ENCODE results near the gene TBC1D8. TPM values are rescaled to one million over a fixed set of nuclear protein-coding genes. Genes with fewer than 3 reads are reported as not detected.

Gene TBC1D8
- polyA plus RNA-seq, 3 donors: 16.1 to 78.0 (median 22.4) TPM

DNA sequence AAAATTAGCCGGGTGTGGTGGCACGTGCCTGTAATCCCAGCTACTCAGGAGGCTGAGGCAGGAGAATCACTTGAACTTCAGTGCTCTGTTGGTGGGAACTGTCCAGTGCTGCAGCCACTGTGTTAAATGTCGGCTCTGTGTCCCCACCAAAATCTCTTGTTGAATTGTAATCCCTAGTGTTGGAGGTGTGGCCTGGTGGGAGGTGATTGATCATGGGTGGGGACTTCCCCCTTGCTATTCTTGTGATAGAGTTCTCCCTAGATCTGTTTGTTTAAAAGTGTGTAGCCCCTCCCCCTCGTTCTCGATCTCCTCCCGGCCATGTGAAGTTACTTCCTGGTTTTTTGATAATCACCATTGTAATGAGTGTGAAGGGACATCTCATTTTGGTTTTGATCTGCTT, 158.9 kb downstream of the TBC1D8 start:
- H3K79me2 ChIP-seq (ENCODE audit: insufficient read depth, low read length): no peaks in the 10 kb centered on the region
- Mint-ChIP-seq H3K4me1 (peaks cover 7% of the 10 kb centered on the region), H3K36me3 (no peaks in the 10 kb centered on the region), H3K9me3 (no peaks in the 10 kb centered on the region), H3K4me3 (peak overlapping the region; percentile 54 to 56), H3K27me3 (ENCODE audit: low read depth in 3 of 3) (peaks cover 3 to 4% (median 3%) of the 10 kb centered on the region in 3 donors), H3K27ac (peak overlapping the region in 1 of 7 donors; percentile 6)
- H2AFZ ChIP-seq (ENCODE audit: insufficient read depth, low read depth, low read length, poor library complexity, severe bottlenecking): peak overlapping the region; percentile 54
- TF ChIP-seq, protein P1, sequence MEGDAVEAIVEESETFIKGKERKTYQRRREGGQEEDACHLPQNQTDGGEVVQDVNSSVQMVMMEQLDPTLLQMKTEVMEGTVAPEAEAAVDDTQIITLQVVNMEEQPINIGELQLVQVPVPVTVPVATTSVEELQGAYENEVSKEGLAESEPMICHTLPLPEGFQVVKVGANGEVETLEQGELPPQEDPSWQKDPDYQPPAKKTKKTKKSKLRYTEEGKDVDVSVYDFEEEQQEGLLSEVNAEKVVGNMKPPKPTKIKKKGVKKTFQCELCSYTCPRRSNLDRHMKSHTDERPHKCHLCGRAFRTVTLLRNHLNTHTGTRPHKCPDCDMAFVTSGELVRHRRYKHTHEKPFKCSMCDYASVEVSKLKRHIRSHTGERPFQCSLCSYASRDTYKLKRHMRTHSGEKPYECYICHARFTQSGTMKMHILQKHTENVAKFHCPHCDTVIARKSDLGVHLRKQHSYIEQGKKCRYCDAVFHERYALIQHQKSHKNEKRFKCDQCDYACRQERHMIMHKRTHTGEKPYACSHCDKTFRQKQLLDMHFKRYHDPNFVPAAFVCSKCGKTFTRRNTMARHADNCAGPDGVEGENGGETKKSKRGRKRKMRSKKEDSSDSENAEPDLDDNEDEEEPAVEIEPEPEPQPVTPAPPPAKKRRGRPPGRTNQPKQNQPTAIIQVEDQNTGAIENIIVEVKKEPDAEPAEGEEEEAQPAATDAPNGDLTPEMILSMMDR (IDR thresholded peaks at IDR 0.05): no peak
- no peak overlapping the region for H3K9ac ChIP-seq (ENCODE audit: insufficient read depth, low read length, poor library complexity, severe bottlenecking)
- H3K9me3 ChIP-seq (replicated peaks in 1 of 2; ENCODE audit: control insufficient read depth in 1 of 2, insufficient read depth in 1 of 2, low read length in 2 of 2): no peaks in the 10 kb centered on the region
- no peak overlapping the region for H3K4me2 ChIP-seq (replicated peaks; ENCODE audit: extremely low read depth, low read length, poor library complexity, severe bottlenecking)
- DNase-seq: peak in 2 of 3 donors; percentile 25 to 47
- H4K20me1 ChIP-seq (ENCODE audit: insufficient read depth, low read length): no peaks in the 10 kb centered on the region
- intact Hi-C loops (cut with micrococcal nuclease): no loop called here
- WGBS (ENCODE audit: insufficient coverage): 40% methylated on average over 5 of the region's 6 CpGs
- peaks cover 0 to 5% of the 10 kb centered on the region in 2 donors for H3K4me1 ChIP-seq (ENCODE audit: control insufficient read depth in 1 of 2, insufficient read depth in 2 of 2, low read length in 2 of 2)
- no peak overlapping the region for H3K27ac ChIP-seq (ENCODE audit: low read depth in 1 of 2, low read length in 2 of 2)
- no peaks in the 10 kb centered on the region for H3K36me3 ChIP-seq (replicated peaks in 1 of 2; ENCODE audit: control insufficient read depth in 1 of 2, insufficient read depth in 2 of 2, low read length in 2 of 2)
- no peaks in the 10 kb centered on the region for H3K27me3 ChIP-seq (ENCODE audit: control insufficient read depth in 2 of 2, insufficient read depth in 2 of 2, low read length in 2 of 2)
- peak overlapping the region in 1 of 3 experiments; percentile 24 for H3K4me3 ChIP-seq (replicated peaks in 1 of 3; ENCODE audit: low read depth in 2 of 3, low read length in 3 of 3)

DNA sequence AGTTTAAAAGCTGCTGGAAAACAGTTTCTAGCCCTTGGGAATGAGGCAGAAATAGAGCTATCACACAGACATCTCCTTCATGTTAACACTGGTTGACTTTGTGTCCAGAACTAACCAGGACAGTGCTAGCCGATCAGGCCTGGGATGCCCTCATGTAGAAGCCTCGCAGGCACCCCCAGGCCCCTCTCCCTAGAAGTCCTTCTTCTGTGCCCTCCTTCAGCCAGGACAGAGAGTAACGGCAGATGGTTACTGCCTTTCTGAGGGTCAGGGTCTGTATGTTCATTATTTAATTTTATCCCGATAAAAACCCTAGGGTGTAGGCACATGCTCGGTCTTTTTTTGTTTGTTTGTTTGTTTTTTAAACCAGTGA, 159.8 kb downstream of the TBC1D8 start:
- WGBS (ENCODE audit: insufficient coverage): 94% methylated on average over 5 of the region's 5 CpGs
- intact Hi-C loops (cut with micrococcal nuclease): no loop called here
- TF ChIP-seq, protein P1 (IDR thresholded peaks at IDR 0.05): no peak
- Mint-ChIP-seq H3K9me3 (no peaks in the 10 kb centered on the region), H3K36me3 (no peaks in the 10 kb centered on the region), H3K27me3 (ENCODE audit: low read depth in 3 of 3) (peaks cover 3 to 4% (median 3%) of the 10 kb centered on the region in 3 donors), H3K4me3 (no peak overlapping the region), H3K4me1 (peaks cover 7% of the 10 kb centered on the region), H3K27ac (no peak overlapping the region)
- Histone ChIP-seq H3K9me3 (replicated peaks in 1 of 2; ENCODE audit: control insufficient read depth in 1 of 2, insufficient read depth in 1 of 2, low read length in 2 of 2) (no peaks in the 10 kb centered on the region), H3K4me3 (replicated peaks in 1 of 3; ENCODE audit: low read depth in 2 of 3, low read length in 3 of 3) (no peak overlapping the region), H3K27me3 (ENCODE audit: control insufficient read depth in 2 of 2, insufficient read depth in 2 of 2, low read length in 2 of 2) (no peaks in the 10 kb centered on the region), H4K20me1 (ENCODE audit: insufficient read depth, low read length) (no peaks in the 10 kb centered on the region), H3K79me2 (ENCODE audit: insufficient read depth, low read length) (no peaks in the 10 kb centered on the region), H3K4me2 (replicated peaks; ENCODE audit: extremely low read depth, low read length, poor library complexity, severe bottlenecking) (no peak overlapping the region), H2AFZ (ENCODE audit: insufficient read depth, low read depth, low read length, poor library complexity, severe bottlenecking) (no peak overlapping the region), H3K4me1 (ENCODE audit: control insufficient read depth in 1 of 2, insufficient read depth in 2 of 2, low read length in 2 of 2) (peaks cover 0 to 5% of the 10 kb centered on the region in 2 donors), H3K27ac (ENCODE audit: low read depth in 1 of 2, low read length in 2 of 2) (no peak overlapping the region), H3K9ac (ENCODE audit: insufficient read depth, low read length, poor library complexity, severe bottlenecking) (no peak overlapping the region), H3K36me3 (replicated peaks in 1 of 2; ENCODE audit: control insufficient read depth in 1 of 2, insufficient read depth in 2 of 2, low read length in 2 of 2) (no peaks in the 10 kb centered on the region)
- no peak for DNase-seq

Data from CD14-positive monocyte (primary cell).